GM19193 (cell line): ENCODE results near the gene EGR4.

Experiments
- POLR2A ChIP-seq: IDR thresholded peaks from 4 replicates; pipeline ENCODE4 v1.6.1; 2011; ENCODE audit not compliant: insufficient read depth, insufficient read length; ENCODE audit errors: extremely low read depth

EGR4 gene

DNA sequence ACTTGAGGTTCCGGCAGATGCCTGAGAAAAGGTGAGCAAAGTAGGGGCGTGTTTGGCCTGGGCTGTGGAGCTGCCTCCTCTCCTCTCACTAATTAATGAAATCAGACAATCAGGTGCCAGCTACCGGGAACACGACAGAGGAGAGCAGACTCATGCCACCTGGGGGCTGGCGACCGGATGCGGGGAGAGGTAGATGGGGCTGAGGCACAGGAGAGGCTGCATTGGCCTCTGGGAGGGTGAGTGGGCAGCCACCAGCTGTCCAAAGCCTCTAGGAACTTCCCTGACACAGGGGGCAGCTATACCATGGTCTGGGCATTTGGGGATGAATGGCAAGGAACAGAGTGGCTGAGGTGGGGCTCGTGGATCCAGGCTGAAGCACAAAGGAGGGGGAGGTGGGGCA, 34.1 kb downstream of the EGR4 start:
- TF ChIP-seq POLR2A: no peak

DNA sequence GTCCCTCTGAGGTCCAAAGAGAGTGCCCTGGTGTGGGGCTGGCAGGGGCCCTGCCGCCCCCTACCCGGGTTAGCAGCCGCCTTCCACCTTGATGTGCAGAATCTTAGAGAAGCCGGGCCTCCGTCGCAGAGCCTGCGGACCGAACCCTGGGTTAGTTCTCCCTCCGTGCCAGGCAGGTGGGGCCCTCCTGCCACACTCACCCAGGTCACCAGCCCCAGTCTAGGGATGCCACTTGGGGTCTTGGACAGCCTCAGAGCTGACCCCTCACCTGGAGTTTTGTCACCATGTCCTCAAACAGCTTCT, 34.5 kb downstream of the EGR4 start:
- no peak for TF ChIP-seq POLR2A

DNA sequence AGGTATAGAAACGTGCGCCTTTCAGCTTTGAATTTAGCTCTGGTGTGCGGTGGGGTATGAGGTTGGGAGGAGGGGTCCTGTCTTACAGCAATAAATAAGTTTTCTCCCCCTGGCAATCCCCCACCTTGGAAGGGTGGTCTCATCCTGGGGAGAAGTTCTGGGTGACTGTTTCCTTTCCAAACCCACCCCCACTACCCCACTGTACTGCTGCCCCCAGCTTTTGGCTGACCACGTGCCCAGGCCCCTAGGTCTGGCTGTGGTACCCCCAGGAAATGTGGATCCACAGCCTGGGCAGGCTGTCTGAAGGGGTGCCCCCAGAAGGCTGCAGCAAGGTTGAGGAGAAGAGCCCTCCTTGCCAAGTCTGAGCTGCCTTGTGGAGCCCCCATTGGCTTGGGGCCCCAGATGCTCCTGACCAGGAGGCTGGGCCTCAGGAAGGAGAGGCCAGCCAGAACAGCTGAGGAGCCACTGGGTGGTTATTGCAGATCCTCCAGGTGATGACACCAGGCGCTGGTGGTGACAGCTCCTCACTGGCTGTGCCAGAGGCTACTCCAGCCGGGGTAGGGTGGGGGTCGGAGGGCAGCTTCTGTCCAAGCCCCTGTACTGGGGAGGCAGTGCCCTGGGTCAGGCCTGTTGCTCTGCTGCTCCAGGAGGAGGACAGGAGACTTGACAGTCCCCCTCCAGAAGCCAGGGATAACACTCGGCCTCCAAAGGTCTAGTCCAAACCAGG, 35.0 kb downstream of the EGR4 start:
- no peak for TF ChIP-seq POLR2A

DNA sequence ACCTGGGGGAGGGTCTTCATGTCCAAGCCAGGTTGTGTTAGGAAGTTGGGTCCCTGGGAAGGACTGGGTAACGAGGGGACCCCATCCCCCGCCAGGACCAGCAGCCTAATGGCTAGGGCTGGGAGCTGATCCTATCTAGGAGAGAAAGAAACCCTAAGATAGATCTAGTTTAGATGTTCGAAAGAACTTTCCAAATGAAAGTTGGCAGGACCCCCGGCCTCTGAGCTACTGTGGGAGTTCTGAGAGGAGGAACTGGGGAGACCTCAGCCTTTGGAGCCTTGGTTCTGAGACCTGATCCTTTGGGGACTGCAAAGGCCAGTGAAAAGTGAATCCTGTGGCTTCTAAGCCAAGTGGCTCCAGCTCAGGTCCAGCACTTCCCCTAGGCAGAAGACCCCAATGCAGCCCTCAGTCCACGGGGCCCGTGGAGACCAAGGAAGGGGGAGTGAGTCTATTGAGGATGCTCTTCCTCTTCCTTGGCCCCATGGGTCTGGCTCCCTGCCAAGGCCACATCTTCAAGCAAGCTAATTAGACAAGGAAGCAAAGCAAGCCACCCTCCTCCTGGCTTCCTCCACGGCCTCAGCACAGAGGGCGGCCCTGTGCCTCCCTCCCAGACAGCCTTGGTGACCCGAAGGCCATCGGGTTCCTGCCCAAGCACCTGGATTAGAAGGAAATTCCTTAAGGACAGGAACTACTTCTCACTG, 35.8 kb downstream of the EGR4 start:
- TF ChIP-seq POLR2A: no peak

DNA sequence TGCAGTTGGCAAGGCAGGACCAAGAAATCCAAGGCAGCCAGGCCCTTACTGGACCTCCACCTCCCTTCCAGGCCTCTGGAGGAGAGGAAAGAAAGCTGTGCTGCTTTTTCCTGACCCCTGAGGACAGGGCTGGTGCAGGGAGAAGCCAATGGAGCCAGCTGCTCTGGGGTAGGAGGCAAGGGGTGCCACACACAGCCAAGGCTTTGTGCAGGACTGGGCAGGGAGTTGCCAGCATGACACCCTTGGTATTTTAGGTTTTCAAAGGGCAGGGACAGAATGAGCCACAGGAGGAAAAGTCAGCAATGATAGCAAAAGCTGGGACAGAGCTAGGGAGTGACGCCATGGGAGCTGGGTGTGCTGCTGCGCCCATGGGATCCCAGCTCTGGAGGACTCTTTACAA, 36.3 kb downstream of the EGR4 start:
- TF ChIP-seq POLR2A: no peak

DNA sequence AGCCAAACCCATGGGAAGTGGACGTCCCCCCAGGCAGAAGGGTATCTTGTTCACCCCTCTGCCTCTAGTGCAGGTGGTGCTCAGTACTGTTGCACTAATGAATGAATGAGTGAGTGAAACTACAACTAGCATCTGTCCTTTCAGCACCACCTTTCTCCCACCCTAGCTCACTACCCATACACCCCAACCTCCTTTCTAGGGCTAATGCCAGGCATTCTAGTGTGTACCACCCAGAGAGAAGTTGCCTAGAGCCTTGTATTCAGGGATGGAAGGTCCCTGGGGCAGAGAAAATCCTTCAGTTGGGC, 36.8 kb downstream of the EGR4 start:
- no peak for TF ChIP-seq POLR2A

DNA sequence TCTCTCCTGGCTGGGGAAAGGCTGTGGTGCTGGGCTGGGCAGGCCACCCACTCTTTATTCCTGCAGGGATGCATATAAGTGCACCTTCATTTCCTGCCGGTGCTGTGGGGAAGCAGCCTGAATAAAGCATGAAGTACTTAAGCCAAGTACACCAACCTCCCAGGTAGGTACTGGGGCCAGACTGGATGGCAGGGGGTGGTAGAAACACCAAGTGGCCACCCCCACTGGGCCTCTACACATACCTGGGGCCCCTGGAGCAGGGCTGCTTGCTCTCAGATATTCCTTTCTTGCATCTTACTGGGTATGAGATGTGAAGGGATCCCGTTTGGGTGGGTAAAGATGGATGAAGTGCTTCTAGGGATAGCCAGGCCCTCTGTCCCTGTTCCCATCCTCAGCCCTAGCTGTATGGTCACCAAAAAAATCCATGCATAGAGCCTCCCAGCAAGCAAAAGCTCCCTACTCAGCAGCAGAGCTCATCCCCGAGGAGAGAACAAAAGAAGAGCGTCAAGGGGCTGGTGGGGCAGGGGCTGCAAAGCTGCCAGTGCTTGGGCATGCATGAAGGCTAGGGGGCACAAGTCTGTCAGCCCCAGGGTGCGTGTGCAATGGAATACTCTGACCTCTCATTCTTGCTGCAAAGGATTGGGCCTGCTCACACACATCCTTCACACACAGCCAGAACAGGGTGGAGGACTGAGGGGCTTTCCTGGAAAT, 37.3 kb downstream of the EGR4 start:
- TF ChIP-seq POLR2A: no peak

DNA sequence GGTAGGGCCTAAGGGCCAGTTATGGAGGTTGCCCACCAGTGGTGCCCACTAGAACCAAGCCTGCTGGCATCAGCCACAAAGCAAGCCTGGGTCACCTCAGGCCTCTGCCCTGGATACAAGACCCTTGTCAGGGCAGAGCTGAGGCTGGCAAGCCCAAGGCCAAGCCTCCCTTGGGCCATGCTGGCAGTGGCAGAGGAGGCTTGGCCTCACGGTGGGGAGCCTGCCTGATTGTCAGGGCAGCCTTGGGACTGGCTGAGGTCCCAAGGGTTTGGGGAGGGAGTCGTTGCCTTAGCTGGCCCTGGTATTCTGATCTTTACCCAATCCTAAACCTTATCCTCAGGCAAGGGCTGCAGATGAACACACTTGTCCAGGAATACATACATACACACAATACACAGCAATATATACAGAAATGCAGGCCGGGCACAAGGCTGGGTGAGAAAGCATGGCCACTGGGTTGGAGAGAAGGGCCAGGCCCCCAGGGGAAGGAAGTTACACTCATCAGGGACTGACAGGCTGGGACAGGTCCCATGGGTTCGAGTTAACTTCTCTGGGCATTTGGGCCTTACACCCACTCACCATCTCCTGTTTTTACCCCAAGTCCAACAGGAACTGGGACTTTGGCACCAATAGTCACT, 38.2 kb downstream of the EGR4 start:
- no peak for TF ChIP-seq POLR2A

DNA sequence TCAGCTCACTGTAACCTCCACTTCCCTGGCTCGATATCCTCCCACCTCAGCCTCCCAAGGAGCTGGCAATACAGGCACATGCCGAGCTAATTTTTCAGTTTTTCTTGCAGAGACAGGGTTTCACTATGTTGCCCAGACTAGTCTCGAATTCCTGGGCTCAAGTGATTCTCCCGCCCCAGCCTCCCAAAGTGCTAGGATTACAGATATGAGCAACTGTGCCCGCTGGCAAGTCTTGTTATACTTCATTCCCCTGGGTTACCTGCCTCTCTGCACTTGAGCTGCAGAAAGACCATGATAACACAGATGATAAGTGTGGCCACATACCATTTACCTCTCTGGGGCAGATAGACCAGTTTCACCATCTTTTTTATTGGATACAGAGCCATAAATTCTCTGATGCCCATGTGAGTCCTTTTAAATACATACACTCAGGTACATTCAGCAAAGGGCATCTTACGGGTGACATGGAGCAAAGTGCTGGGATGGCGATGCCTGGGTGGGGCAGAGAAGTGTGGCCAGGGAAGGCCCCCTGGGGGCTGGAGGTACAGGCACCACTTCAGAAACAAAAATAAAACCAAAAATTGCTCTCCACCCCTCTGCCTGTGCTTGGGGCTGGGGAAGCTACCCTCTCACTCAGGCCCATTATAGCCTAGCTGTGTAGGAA, 38.9 kb downstream of the EGR4 start:
- no peak for TF ChIP-seq POLR2A

DNA sequence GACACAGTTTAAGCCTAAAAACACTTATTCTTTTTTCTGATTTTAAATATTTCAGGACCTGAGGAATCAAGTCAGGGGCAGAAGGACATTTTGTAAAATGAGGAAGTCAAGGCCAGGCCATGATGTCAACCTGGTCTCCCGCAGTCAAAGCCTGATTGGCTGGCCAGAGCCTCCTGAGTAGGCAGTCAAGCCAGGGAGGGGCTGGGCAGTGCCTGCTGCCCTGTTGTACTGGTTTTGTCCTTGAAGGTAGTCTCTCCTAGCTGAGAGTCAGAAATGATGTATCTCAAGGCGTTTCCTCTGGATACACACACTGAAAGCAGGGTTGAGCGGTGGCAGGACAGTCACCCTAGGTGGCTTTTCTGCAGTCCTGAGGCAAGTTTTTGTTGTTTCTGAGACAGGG, 39.4 kb downstream of the EGR4 start:
- peak; percentile 17 for TF ChIP-seq POLR2A

DNA sequence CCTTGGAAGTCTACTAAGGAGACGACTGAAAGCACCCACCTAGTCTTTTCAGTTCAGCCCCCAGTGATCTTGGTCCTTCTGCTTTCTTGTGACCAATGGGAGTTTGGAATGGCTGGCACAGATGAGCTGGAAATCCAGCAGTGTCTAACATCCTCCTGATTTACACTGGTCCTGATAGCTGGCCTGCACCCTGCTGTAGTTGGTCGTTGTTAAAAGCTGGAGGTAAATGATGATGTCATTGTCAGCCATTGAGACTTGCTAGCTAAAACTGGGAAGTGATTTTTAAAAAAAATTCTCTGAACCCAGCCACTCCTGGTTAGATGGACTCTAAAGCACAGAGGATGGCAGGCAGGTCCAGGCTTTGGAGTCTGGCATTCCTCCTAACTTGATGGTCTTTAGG, 39.9 kb downstream of the EGR4 start:
- no peak for TF ChIP-seq POLR2A

DNA sequence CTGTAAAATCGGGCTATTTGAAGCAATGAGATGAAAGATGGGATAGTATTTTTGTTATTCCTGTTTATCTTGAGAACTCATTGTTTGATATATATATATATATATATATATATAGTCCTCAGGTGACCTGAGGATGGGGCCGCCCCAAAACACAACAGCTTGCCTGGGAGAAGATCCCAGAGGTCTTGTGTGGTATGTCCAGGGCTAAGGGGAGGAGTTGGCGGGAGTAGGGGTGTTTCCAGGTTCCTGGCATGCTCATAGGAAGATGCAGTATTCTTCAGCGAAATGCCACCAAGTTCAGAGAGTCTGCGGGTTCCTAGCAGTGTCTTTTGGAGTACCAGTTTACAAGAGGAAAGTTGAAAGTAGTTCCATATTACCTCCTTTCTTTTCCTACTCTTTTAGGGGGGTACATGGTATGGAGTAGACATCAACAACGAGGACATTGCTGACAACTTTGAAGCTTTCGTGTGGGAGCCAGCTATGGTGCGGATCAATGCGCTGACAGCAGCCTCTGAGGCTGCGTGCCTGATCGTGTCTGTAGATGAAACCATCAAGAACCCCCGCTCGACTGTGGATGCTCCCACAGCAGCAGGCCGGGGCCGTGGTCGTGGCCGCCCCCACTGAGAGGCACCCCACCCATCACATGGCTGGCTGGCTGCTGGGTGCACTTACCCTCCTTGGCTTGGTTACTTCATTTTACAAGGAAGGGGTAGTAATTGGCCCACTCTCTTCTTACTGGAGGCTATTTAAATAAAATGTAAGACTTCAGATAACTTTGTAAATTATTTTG, 40.9 kb downstream of the EGR4 start:
- no peak for TF ChIP-seq POLR2A

DNA sequence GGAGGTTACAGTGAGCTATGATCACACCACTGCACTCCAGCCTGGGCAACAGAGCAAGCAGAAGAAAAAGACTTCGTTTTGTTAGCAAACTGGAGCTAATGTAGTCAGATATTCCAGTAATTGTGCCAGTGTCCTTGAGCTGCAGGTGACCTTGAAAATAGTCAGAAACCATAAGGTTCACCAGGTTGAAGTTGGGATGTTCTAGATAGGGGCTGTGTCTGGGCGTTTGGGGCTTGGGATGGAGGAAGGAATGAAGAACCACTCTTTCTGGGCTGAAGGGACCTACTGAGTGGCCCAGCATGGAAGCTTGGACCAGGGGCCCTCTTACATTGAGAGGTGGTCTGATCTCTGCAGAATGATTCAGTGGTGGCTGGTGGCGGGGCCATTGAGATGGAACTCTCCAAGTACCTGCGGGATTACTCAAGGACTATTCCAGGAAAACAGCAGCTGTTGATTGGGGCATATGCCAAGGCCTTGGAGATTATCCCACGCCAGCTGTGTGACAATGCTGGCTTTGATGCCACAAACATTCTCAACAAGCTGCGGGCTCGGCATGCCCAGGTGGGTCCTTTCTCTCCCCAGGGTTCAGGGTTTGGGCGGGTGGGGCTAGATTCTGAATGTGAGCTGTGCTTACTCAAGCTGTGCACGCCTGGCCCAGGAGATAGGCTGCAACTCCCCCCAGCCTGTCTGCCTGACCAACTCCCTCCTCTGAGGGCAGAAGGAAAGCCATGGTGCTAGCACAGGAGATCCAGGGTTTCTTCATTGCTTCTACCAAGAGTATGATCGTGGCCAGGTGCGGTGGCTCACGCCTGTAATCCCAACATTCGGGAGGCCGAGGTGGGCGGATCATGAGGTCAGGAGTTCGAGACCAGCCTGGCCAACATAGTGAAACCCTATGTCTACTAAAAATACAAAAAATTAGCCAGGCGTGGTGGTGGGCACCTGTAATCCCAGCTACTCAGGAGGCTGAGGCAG, 42.2 kb downstream of the EGR4 start:
- TF ChIP-seq POLR2A: no peak
